ENCODE measurements around the gene SBNO2.

Gene SBNO2

DNA sequence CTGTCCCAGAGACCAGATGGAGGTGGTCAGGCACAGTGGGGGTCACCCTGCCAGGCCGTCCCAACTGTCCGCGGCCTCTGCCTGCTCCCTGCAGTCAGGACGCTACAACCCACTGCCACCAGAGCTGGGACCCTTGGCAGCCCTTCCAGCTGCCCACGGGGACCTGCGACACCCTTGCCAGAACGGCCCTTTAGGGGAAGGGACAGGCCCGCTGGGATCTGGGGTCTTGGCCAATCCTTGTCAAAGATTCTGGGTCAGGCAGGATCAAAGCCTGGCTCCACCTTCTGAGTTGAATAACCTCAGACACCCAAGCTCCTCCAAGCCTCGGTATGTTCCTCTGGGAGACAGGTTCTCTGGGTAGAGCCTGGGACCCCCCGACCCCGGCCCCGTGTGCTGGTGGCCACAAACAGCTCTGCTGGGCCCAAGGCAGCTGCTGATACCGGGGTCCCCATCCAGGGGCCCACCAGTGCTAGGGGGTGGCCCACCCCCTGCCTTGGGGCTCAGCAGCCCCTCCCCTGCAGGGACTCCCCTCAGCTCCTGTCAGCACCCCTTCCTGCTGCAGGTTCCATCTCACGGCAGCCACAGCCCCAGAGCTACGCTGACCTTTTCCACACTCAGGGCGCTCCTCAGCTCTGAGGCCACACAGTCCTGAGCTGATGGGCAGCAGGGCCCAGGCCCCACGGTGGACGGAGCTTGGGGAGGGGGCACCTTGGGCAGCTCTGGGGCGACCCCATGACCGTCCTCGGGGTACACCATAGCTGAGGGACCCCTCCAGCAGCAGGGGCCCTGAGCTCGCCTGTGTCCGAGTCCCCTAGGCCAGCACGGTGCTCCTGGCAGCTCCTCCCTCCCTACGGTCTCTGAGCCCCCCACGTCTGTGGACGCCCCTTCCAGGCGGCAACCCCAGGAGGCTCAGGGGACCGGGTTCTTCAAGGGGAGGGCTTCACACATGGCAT lies 18.4 kb downstream of the SBNO2 start:
- peak; percentile 32 for DNase-seq (ENCODE audit: low read depth)
- no peak for TF ChIP-seq CTCF (conservative IDR thresholded peaks at IDR 0.05; ENCODE audit: low read depth, low read length)
- H3K4me3 ChIP-seq (ENCODE audit: low read depth, low read length): peak overlapping the region; percentile 41

GRCh38 chr19:1154731-1155351 lies 19.2 kb downstream of the SBNO2 start:
- no peak for TF ChIP-seq CTCF (conservative IDR thresholded peaks at IDR 0.05; ENCODE audit: low read depth, low read length)
- DNase-seq (ENCODE audit: low read depth): peak; percentile 93
- H3K4me3 ChIP-seq (ENCODE audit: low read depth, low read length): peak overlapping the region; percentile 41

- TF ChIP-seq CTCF (conservative IDR thresholded peaks at IDR 0.05; ENCODE audit: low read depth, low read length): no peak
Measured at GRCh38 chr19:1153891-1154730, 20.0 kb downstream of the SBNO2 start.

DNA sequence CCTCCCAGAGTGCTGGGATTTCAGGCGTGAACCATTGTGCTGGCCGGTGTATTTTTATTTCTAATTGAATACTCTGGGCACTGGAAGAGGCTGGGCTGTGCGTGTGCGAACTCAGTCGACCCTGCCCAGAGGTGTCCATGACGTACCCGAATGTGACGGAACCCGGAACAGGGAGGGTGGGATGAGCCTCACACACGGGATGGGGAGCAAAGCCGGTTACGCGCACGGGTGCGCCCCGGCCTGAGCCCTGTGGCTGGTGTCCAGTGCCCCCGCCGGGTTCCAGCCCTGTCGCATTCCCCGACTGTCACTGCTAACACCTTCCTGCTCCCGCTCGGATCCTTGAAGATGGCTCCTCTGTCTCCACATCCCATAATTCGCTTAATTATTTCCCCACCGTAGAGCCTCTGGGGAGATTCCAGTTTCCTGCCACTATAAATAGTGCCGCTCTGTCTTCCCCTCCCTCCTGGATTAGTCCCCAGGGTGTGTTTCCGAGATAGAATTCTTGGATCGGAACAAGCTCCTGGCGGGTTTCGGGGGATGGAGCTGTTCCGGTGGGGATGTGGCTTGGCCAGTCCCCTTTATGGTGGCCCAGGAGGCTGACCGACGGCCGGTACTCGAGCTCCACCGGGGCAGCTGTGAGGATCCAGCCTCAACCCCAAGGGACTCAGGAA lies 22.0 kb downstream of the SBNO2 start:
- no peak for TF ChIP-seq CTCF (conservative IDR thresholded peaks at IDR 0.05; ENCODE audit: low read depth, low read length)

More at GRCh38 chr19:1153891-1154730, 20.0 kb downstream of the SBNO2 start:
- no peak for DNase-seq (ENCODE audit: low read depth)
- H3K4me3 ChIP-seq (ENCODE audit: low read depth, low read length): peak overlapping the region; percentile 41

DNA sequence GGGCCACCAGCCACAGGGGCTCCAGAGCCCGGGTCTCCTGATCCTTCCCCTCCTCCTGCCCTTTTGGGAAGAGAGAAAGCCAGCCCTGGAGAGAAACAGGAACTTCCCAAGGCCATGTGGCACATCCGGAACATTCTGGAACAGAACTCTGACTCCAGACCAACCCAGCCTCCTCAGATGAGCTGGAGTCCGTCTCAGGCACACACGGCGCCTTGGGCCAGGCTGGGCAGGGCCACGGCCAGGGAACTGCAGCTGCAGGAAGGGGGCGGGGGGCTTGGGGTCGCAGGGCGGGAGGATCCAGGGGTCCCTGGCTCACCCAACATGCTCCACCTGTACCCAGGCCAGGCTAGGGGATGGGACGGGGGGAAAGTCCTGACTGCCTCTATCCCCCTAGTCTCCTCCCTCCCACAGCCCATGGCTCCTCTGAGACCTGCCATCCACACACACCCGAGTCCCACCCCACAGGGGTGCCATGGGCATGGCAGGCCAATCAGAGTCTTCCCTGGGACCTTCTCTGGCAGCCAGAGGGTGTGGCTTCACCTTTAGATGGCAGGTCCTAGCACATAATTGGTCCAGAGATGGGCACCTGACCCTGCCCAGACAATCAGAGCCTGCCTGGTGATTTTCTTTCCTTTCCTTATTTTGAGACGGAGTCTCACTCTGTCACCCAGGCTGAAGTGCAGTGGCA lies 22.9 kb downstream of the SBNO2 start:
- DNase-seq (ENCODE audit: low read depth): no peak
- H3K4me3 ChIP-seq (ENCODE audit: low read depth, low read length): no peak overlapping the region
- no peak for TF ChIP-seq CTCF (conservative IDR thresholded peaks at IDR 0.05; ENCODE audit: low read depth, low read length)

More for the DNA sequence above, 22.0 kb downstream of the SBNO2 start:
- no peak overlapping the region for H3K4me3 ChIP-seq (ENCODE audit: low read depth, low read length)
- DNase-seq (ENCODE audit: low read depth): no peak

All from choroid plexus epithelial cell (primary cell).